Upper lobe of left lung (tissue), 4 donors: ENCODE data around the gene MACC1.

ENCODE experiments used
- CTCF ChIP-seq, 6 experiments: fragments of 450-650 bp in 4 of 6; fragments of 200-600 bp in 2 of 6; sonication (generic) in 2 of 6; IDR thresholded peaks; one replicate each; pipeline ENCODE4 v1.5.1; 2016 to 2019; ENCODE audit warnings: antibody characterized with exemption in 6 of 6
- EP300 ChIP-seq, 4 donors: sonication (generic); formaldehyde crosslinking; IDR thresholded peaks; one replicate each; pipeline ENCODE4 v1.5.1; 2017; ENCODE audit warnings: antibody characterized with exemption in 4 of 4, control low read depth in 2 of 4
- POLR2A ChIP-seq, 4 donors: fragments of 450-650 bp; IDR thresholded peaks; one replicate each; pipeline ENCODE4 v1.5.1; 2016 to 2017; ENCODE audit warnings: antibody characterized with exemption in 4 of 4, mild to moderate bottlenecking in 2 of 4

GRCh38 chr7:20232848-20233247 lies 15.7 kb upstream of the MACC1 start:
- TF ChIP-seq POLR2A (IDR thresholded peaks at IDR 0.05) (no peak), CTCF (IDR thresholded peaks at IDR 0.05) (no peak), EP300 (IDR thresholded peaks at IDR 0.05) (no peak)
